K562 treated with DMSO at 1 percent for 48 hours (cell line): ENCODE measurements around the gene ZNF804B. TPM values are rescaled to one million over a fixed set of nuclear protein-coding genes. Genes with fewer than 3 reads are reported as not detected.

Experiments
- total RNA-seq: library from RNA; unstranded; fragments of 300-600 nt; gene quantifications from 2 replicates; pipeline ENCODE4 v1.2.3, GENCODE V29; 2022; ENCODE audit warnings: low replicate concordance; ENCODE audit errors: extremely low read depth

The ZNF804B gene
- not detected in 2 replicates for total RNA-seq

DNA sequence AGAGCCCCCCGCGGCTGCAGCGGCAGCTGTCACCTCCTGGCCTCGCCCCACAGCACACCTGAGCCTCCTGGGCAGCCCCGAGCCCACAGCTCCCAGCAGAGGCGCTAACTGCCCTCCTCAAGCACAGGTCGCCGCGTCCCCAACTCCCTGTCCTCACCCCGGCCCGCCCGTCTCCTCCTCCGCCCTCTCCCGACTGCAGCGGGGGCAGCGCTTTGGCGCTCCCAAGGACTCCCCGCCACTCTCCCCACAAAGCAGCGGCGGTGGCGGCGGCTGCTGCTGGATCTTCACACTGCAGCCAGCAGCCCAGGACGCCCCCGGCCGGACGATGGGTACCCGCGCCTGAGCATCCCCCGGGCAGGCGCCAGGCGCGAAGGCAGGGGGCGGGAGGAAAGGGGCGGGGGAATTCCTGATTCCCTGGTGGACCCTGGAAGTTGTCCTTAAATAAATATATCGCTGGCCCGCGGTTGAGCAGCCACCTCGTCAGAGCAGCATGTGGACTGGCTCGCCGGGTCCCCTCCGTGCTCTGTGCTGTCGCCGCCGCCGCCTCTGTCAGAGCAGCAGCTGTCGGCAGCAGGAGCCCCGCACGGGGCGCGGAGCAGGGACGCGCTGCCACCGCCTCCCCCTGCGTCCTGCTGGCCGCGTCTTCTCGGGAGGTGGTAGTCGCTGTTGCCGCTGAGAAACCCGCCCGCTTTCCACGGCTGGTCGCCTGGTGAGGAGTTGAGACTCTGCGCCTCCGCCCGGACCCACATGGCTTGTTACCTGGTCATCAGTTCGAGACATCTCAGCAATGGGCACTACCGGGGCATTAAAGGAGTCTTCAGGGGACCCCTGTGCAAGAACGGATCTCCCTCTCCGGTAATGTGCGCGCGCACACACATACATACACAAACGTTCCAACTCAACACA, at the start of gene ZNF804B:
Gene ZNF804B, plus strand, starts transcription at position 471 of the 906 bp plus-strand sequence. Its CDS starts 277 bp downstream, at position 748.

DNA sequence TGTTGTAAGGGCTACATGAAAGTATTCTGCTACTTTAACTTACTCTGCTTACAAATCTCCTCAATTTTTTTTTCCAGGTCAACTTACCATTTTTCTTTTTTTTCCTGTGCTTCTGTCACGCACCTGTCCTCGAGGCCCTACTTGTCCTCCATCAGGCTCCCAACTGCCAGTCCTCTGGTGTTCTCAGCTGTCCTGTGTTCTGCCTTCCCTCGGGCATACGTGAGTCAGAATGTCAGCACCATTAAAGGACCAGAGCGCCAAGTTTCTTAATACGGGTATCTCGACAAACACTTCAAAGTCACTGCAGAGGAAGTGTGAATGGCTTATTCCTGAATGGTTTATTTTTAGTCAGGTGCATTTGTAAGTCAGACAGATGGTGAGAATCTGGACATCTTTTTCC, 36.1 kb downstream of the ZNF804B start, which contains the start of gene TEX47:
Gene TEX47, minus strand, starts transcription at position 185 of the 400 bp plus-strand sequence. CDS start 795 bp downstream, outside the sequence.

Other genes with a start within 250 kb of the ZNF804B start
- gene TEX47, start 36.0 kb downstream of the ZNF804B start, total RNA-seq: not detected in 2 replicates